Activated T-cell treated with anti-CD3 and anti-CD28 coated beads, Interleukin-2, amount 50 U/mL, for 4 hours (primary cell): ENCODE data around the gene ANKRD39. TPM values are rescaled to one million over a fixed set of nuclear protein-coding genes. Genes with fewer than 3 reads are reported as not detected.

Experiments
- ATAC-seq, 2 donors: fragments of 200-7000 bp; cut with Tn5 transposase; one replicate each; pipeline ENCODE4 v1.10.0; 2021
- DNase-seq: peaks from one replicate; pipeline ENCODE4 v3.0.0-alpha.2; 2020
- H3K27me3 Mint-ChIP-seq: one replicate; pipeline ENCODE4 v1.8.0; 2021; ENCODE audit warnings: low read depth, mixed read lengths
- H3K36me3 Mint-ChIP-seq: one replicate; pipeline ENCODE4 v1.8.0; 2022; ENCODE audit warnings: mixed read lengths; ENCODE audit not compliant: insufficient read depth
- H3K4me1 Mint-ChIP-seq: one replicate; pipeline ENCODE4 v1.8.0; 2021; ENCODE audit warnings: low read depth, mixed read lengths
- H3K4me3 Mint-ChIP-seq: one replicate; pipeline ENCODE4 v1.8.0; 2021; ENCODE audit warnings: mild to moderate bottlenecking, moderate library complexity, mixed read lengths
- H3K9me3 Mint-ChIP-seq: one replicate; pipeline ENCODE4 v1.8.0; 2021; ENCODE audit warnings: mixed read lengths
- total RNA-seq, 3 donors: library from RNA; stranded (reverse); gene quantifications; one replicate each; pipeline ENCODE4 v1.2.1, GENCODE V29; 2021

ANKRD39 gene
- total RNA-seq, 3 donors from 2014 or later = 42.4 to 44.4 (median 44.3) TPM

DNA sequence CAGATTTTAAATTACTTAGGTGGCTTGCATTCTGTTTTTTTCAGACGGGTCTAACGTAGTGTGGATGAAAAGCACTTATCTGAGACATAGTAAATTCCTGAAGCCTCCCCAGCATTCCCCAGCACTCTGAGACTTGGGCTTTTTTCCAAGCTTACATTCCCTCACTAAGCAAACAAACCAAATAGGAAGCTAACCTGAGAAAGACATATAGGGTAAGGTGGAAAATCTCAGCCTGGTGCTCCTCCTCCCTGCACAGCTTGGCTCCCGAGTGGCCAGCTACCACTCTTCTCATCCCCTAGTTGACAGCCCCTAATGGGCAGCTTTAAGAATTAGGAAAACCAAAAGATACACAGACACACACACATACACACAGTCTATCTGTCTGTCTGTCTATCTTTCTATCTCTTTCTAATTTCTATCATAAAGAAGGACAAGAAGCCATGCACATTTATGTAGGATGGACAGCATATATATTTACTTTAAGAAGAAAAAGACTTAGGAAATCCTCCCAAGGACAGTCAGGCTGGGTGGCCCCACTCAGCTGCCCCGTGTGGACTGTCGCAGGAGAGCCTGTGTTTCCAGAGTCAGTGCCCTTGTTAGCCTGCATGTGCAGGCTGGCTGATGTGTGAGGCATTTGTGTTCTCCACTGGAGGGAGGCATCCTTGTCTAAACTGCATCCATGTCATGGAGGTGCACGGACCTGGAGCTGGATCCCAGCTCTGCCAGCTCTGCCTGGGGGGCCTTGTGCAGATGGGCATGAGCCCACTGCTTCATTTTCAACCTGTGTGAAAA, 33.5 kb downstream of the ANKRD39 start:
- no peaks in the 10 kb centered on the region for H3K27me3 Mint-ChIP-seq
- peaks cover 26% of the 10 kb centered on the region for H3K4me1 Mint-ChIP-seq
- ATAC-seq = peak in 1 of 2 donors; percentile 28
- peaks cover 16% of the 10 kb centered on the region for H3K36me3 Mint-ChIP-seq
- no peaks in the 10 kb centered on the region for H3K9me3 Mint-ChIP-seq
- H3K4me3 Mint-ChIP-seq = no peak overlapping the region
- DNase-seq = no peak

DNA sequence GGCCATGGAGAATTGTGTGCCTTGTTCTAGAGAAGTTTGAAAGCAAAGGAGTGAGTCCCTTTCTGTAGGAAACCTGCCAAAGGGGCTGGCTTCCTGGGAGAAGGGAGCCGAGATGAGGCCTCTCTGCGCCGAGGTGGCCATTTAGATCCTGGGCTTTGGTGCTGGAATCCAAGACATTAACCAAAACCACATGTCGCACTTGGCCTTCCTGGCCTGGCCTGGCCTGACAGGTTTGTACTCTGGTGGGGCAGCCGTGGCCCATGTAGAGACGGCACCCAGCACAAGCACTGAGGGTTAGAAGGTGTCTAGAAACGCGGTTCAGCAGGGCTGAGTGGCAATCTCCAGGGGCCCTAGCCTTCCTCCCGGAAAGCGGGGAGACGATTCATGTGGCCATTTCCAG, 34.6 kb downstream of the ANKRD39 start:
- Mint-ChIP-seq H3K4me1 (peaks cover 36% of the 10 kb centered on the region), H3K36me3 (peaks cover 12% of the 10 kb centered on the region), H3K9me3 (no peaks in the 10 kb centered on the region), H3K27me3 (no peaks in the 10 kb centered on the region), H3K4me3 (no peak overlapping the region)
- DNase-seq = no peak
- no peak for ATAC-seq

DNA sequence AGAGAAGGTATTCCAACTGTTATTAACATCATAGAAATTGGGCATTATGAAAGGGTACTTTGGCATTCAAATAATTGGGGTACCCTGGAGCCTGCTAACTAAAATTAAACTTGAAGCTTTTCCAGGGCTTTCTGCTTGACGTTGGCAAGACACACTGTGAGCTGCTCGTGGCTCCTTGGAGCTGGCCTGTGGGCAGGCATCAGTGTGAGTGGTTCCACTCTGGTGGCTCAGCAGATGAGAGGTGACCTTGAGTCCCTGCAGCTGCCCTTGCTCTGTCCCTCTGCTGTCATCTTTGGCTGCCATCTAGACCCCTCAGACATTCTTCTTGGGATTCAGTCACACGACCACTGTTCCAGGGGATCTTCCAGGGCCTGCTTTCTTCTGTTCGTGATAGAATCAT, 35.0 kb downstream of the ANKRD39 start:
- H3K9me3 Mint-ChIP-seq = no peaks in the 10 kb centered on the region
- H3K4me1 Mint-ChIP-seq = peaks cover 41% of the 10 kb centered on the region
- no peak for DNase-seq
- H3K36me3 Mint-ChIP-seq = peaks cover 8% of the 10 kb centered on the region
- H3K4me3 Mint-ChIP-seq = no peak overlapping the region
- no peaks in the 10 kb centered on the region for H3K27me3 Mint-ChIP-seq
- ATAC-seq = no peak

DNA sequence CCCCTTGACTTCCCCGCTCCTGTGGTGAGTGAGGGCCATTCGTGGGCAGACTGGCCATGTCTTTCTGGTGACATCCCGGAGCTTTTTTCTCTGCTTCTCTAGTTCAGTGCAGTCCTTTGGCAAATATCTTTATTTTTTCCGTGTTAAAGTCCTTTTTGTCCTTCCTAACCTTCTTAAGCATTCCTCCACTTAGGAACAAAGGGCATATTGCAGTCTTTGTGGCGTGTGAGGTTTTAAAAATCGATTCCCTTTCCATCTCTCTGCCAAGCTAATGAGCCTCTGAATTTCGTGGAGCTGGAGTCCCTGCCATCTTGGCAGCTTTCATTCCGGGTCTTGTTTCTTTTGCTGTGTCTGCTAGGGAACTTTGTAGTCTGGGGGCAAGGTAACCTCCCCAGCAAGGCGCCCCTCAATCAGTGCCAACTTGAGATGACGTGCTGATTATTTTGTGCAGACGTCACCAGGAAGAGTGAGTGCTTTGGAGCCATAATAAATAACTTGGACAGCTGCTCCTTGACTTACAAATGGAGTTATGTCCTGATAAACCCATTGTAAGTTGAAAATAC, 36.6 kb downstream of the ANKRD39 start:
- Mint-ChIP-seq H3K9me3 (no peaks in the 10 kb centered on the region), H3K4me3 (no peak overlapping the region), H3K4me1 (peaks cover 46% of the 10 kb centered on the region), H3K27me3 (no peaks in the 10 kb centered on the region), H3K36me3 (peaks cover 6% of the 10 kb centered on the region)
- DNase-seq = no peak
- no peak for ATAC-seq

DNA sequence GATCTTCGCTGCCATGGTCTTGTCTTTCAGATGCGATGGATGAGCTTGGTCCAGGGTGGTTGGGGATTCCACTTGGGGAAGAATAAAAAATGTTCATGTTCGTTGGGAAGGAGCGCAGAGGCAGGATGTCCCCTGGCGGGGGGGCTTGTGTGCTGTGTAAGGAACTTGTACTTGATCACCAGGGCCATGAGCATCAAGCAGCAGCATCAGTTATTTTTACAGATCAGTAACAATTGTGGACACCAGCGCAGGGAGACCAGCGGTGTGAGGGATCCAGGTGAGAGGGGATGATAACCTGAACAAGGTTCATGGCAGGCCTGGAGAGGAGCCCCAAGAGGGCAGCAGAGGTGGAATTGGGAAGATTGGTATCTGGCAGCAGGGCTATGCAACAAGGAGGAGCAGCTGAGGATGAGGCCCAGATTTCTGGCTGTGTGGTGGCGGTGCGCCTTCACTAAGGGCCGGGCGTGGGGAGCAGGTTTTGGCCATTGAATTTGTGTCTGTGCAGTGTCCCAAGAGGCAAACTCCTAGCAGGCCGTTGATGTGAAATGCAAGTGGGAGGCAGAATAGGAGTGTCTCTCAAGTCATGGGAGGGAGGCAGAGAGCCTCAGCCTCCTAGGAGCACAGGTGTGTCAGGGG, 37.8 kb downstream of the ANKRD39 start:
- Mint-ChIP-seq H3K9me3 (no peaks in the 10 kb centered on the region), H3K4me3 (peak overlapping the region; percentile 47), H3K27me3 (no peaks in the 10 kb centered on the region), H3K4me1 (peaks cover 52% of the 10 kb centered on the region), H3K36me3 (peaks cover 6% of the 10 kb centered on the region)
- DNase-seq (no peak), ATAC-seq (no peak)

DNA sequence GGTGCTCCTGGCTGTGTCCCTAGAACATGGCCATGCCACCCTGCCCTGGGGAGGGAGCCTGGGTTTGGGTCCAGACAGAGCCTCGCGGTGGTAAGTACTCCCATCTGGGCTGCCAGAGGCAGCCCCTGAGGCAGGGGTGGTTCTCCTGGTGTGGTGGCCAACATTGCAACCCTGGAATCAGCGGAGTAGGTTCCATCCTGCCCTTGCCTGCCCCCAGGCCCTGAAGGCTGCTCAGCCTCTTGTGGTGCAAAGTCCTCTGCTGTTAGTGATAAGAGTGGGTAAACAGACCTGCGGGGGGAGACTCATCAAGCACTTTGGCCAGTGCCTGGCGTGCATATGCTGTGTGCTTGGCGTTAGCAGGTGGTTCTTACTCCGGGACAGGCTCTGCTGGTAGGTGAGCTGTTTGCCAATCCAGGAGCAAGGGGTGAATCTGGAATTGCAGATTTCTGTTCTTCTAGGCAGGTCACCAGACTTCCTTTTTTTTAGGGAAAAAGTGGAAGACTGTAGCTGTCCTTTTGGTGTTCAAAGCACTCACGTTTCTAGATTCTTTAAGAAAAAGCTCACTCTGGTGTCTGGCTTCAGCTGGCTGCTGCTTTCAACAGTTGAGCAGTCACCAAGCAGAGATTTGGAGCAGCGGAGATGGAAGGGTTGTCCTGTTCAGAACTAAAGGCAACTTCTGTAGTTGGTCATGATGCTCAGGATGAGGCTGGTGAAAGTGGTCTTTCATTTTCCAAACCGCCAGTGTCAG, 38.5 kb downstream of the ANKRD39 start:
- H3K4me3 Mint-ChIP-seq = peak overlapping the region; percentile 84
- no peaks in the 10 kb centered on the region for H3K27me3 Mint-ChIP-seq
- no peak for DNase-seq
- peaks cover 3% of the 10 kb centered on the region for H3K36me3 Mint-ChIP-seq
- no peaks in the 10 kb centered on the region for H3K9me3 Mint-ChIP-seq
- peaks cover 53% of the 10 kb centered on the region for H3K4me1 Mint-ChIP-seq
- ATAC-seq = no peak

DNA sequence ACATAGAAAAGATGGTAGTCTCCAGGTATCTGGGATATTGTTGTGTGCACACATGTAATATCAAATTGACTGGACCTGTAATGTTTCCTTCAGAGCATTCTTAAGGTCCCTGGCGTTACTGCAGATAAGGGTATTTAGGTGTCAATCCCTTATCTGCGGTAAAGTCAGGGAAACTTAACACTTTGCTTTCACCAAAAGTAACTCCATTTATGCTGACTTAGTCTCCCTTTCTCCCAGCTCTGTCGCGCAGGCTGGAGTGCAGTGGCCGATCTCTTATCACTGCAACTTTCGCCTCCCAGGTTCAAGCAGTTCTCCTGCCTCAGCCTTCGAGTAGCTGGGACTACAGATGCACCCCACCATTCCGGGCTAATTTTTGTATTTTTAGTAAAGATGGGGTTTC, 39.9 kb downstream of the ANKRD39 start:
- peaks cover 54% of the 10 kb centered on the region for H3K4me1 Mint-ChIP-seq
- no peaks in the 10 kb centered on the region for H3K27me3 Mint-ChIP-seq
- ATAC-seq (no peak), DNase-seq (no peak)
- no peaks in the 10 kb centered on the region for H3K9me3 Mint-ChIP-seq
- peaks cover 3% of the 10 kb centered on the region for H3K36me3 Mint-ChIP-seq
- H3K4me3 Mint-ChIP-seq = peak overlapping the region; percentile 84

DNA sequence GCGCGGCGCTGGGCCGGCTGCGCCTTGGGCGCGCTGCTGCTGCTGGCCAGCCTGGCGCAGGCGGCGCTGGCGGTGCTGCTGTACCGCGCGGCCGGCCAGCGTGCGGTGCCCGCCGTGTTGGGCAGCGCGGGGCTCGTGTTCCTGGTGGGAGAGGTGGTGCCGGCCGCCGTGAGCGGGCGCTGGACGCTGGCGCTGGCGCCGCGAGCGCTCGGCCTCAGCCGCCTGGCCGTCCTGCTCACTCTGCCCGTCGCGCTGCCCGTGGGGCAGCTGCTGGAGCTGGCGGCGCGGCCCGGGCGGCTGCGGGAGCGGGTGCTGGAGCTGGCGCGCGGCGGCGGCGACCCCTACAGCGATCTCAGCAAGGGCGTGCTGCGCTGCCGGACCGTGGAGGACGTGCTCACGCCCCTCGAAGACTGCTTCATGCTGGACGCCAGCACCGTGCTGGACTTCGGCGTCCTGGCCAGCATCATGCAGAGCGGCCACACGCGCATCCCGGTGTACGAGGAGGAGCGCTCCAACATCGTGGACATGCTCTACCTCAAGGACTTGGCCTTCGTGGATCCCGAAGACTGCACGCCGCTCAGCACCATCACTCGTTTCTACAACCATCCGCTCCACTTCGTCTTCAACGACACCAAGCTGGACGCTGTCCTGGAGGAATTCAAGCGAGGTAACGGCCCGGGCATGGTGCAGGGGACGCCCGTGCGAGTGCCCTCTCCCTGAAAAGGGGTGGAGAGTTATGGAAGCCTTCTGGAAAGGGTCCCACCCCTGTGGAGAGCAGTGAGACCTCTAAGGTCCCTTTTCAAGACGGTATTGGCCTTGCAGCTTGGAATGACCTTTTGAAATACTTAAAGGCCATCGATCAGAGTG, 40.7 kb downstream of the ANKRD39 start:
- ATAC-seq (no peak), DNase-seq (no peak)
- H3K4me1 Mint-ChIP-seq = peaks cover 59% of the 10 kb centered on the region
- peaks cover 7% of the 10 kb centered on the region for H3K36me3 Mint-ChIP-seq
- H3K9me3 Mint-ChIP-seq = no peaks in the 10 kb centered on the region
- peak overlapping the region; percentile 84 for H3K4me3 Mint-ChIP-seq
- H3K27me3 Mint-ChIP-seq = no peaks in the 10 kb centered on the region

DNA sequence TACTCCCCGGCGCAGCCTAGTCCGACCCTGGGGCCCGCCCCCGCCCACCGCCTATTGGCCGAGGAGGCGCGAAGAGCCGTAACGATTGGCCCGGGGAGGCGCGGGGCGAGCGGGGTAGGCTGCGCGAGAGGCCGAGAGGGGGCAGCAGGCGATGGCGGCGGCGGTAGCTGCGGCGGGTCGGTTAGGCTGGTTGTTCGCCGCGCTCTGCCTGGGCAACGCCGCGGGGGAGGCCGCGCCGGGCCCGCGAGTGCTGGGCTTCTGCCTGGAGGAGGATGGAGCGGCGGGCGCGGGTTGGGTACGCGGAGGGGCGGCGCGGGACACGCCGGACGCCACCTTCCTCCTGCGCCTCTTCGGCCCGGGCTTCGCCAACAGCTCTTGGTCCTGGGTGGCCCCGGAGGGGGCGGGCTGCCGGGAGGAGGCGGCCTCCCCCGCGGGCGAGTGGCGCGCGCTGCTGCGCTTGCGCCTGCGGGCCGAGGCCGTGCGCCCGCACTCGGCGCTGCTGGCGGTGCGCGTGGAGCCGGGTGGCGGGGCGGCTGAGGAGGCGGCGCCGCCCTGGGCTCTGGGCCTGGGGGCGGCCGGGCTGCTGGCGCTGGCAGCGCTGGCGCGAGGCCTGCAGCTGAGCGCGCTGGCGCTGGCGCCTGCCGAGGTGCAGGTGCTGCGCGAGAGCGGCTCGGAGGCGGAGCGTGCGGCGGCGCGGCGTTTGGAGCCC, 41.5 kb downstream of the ANKRD39 start, which contains the start of gene CNNM3:
Gene CNNM3 (plus strand): TSS at position 142 of the 709 bp plus-strand sequence. CDS start 10 bp downstream, at position 152.
- H3K4me1 Mint-ChIP-seq = peaks cover 56% of the 10 kb centered on the region

DNA sequence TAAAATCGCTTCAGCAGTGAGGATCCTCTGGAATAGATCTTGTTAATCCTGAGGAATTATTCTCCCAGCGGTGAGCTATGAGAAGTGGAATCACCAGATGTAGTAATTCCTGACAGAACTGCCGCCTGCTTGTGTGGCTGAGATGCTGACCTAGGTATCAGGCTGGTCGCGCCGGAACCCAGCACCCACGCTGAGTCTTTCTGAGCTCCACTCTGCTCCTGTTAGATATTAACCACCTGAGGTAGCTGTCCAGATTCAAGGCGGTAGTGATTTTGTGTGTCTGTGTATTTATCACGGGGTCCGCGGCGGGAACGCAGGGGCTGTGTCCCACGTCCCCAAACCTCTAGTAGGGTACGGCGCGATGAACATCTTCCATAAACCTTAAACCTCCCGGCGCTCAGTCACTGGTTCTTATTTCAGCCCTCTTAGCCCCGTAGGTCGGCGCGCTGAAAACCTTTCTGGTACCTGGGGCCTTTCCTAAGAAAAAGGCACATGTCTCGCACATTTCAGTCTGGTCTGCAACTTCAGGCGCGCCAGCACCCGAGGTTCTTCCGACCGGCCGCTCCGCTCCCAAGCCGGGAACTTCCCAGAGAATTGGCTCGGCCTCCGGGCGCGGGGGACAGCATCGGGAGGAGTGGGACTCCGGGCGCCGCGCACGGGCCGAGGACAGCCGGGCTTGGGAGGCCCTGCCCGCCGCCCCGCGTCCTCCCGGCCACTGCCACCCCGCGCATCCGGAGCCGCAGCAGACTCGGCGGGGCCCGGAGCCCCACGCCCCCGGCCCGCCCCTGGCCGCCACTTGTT, 42.3 kb downstream of the ANKRD39 start:
- no peaks in the 10 kb centered on the region for H3K9me3 Mint-ChIP-seq
- DNase-seq (peak; percentile 22), ATAC-seq (peak; percentile 0 to 1)
- peaks cover 8% of the 10 kb centered on the region for H3K36me3 Mint-ChIP-seq
- peak overlapping the region; percentile 89 for H3K4me3 Mint-ChIP-seq
- H3K4me1 Mint-ChIP-seq = peaks cover 48% of the 10 kb centered on the region
- H3K27me3 Mint-ChIP-seq = no peaks in the 10 kb centered on the region

More for the DNA sequence above, 41.5 kb downstream of the ANKRD39 start, which contains the start of gene CNNM3:
- Mint-ChIP-seq H3K4me3 (peak within 1 kb of the TSS; percentile 89), H3K36me3 (peaks cover 7% of the 10 kb centered on the region), H3K9me3 (no peaks in the 10 kb centered on the region), H3K27me3 (no peaks in the 10 kb centered on the region)
- ATAC-seq = peak; percentile 88 to 91
- peak; percentile 94 for DNase-seq

DNA sequence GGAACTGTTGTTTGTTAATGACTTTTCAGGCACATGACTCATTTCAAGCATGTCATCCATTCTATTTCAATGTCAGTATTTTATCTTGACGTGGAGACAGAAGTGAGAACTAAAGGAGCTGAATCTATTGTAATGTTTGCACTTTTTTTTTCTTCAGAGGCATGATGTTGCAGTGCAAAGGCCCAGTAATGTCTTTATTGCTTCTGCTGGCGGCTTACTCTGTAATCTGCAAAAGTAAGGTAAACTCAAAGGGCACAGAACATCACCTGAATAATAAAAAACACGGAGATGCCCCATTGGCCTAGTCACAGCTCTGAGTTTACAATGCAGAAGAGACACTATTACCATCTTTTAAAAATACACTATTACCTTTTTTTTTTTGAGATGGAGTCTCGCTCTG, 44.2 kb downstream of the ANKRD39 start:
- Mint-ChIP-seq H3K4me3 (no peak overlapping the region), H3K4me1 (peaks cover 31% of the 10 kb centered on the region), H3K36me3 (peaks cover 8% of the 10 kb centered on the region), H3K27me3 (no peaks in the 10 kb centered on the region), H3K9me3 (no peaks in the 10 kb centered on the region)
- ATAC-seq (no peak), DNase-seq (no peak)

DNA sequence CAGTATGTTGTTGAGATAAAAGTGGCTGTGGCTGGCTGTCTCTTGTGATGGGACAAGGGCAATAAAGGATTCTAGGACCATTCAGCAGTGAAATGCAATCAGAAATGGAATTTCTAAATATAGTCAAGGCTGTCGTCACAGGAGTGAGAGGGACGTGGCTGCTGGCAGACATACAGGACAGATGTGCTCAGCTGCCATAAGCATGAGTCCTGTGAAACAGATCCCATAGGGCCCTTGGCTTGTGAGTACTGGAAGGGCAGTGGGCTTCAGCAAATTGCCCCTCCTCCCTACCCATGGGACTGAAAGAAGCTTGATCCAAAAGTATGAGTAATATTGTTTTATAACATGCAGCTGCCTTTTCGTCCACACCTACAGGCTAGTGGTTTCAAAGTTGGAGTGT, 45.9 kb downstream of the ANKRD39 start:
- ATAC-seq (no peak), DNase-seq (no peak)
- Mint-ChIP-seq H3K4me1 (peaks cover 26% of the 10 kb centered on the region), H3K4me3 (no peak overlapping the region), H3K27me3 (no peaks in the 10 kb centered on the region), H3K9me3 (no peaks in the 10 kb centered on the region), H3K36me3 (peaks cover 5% of the 10 kb centered on the region)
